ENCODE measurements around the gene NAXD. TPM values are rescaled to one million over a fixed set of nuclear protein-coding genes. Genes with fewer than 3 reads are reported as not detected.
"Not testable (repeated sequence)": the region's sequence is repeated elsewhere in the genome, so short reads cannot be mapped to it uniquely, and the experiment has no call there.

Gene NAXD
- total and polyA plus RNA-seq, 10 of the 15 experiments (the other 5 are each of a cell fraction or from before 2014, with no cell fraction given), result 1.5 to 36.2 (median 23.8) TPM

DNA sequence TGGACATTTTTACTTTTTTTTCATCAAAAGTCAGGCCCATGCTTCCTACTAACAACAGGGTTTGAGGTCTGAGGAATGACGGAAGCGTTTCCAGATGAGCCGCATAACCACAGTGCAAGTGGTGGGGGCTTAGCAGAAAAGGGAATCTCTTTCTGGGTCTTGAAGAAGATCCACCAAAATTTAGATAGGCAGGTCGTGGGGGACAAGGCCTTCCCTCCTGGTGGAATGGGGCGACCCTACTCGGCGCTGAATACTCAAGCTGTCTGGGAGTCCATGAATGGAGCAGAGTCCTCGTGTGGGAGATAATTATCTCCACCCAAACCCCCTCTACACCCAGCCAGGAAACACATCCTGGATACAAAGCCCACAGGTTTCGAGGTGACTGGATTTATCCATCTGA is 53.7 kb downstream of the NAXD start:
- FAIRE-seq, result no peak
- no peak overlapping the region for H3K27ac ChIP-seq (ENCODE audit: control insufficient read depth, insufficient read depth)
- ChIA-PET CTCF (no interaction called here), RAD21 (ENCODE audit: unreplicated experiment) (no interaction called here), POLR2A (no interaction called here), SMC1A (ENCODE audit: uncharacterized antibody, unreplicated experiment) (no interaction called here)
- no peaks in the 10 kb centered on the region for H3K4me1 ChIP-seq (ENCODE audit: control insufficient read depth, insufficient read depth, low read length)
- H3K79me2 ChIP-seq (ENCODE audit: control insufficient read depth, insufficient read depth, low read length), result no peaks in the 10 kb centered on the region
- 90% methylated on average over 9 of the region's 9 CpGs for WGBS (ENCODE audit: insufficient coverage, insufficient replicate concordance, low lambda C conversion rate, missing lambda C conversion rate)
- ATAC-seq, result no peak
- TF ChIP-seq, protein P1, sequence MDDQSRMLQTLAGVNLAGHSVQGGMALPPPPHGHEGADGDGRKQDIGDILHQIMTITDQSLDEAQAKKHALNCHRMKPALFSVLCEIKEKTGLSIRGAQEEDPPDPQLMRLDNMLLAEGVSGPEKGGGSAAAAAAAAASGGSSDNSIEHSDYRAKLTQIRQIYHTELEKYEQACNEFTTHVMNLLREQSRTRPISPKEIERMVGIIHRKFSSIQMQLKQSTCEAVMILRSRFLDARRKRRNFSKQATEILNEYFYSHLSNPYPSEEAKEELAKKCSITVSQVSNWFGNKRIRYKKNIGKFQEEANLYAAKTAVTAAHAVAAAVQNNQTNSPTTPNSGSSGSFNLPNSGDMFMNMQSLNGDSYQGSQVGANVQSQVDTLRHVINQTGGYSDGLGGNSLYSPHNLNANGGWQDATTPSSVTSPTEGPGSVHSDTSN (IDR thresholded peaks at IDR 0.05; ENCODE audit: insufficient replicate concordance, low read depth, low read length), result no peak
- no peak overlapping the region for H3K4me2 ChIP-seq (ENCODE audit: control insufficient read depth, insufficient read depth)
- no TSS peak for BruUV-seq (replicated peaks)
- H4K20me1 ChIP-seq (ENCODE audit: control insufficient read depth, insufficient read depth), result no peaks in the 10 kb centered on the region
- H3K9ac ChIP-seq (ENCODE audit: control insufficient read depth, insufficient read depth, low read length), result no peak overlapping the region
- H3K36me3 ChIP-seq (ENCODE audit: control insufficient read depth in 2 of 2, insufficient read depth in 2 of 2, low read length in 1 of 2), result peaks cover 11 to 15% of the 10 kb centered on the region in 2 experiments; a peak in 3 of 4 replicates
- intact Hi-C loops (cut with micrococcal nuclease; ENCODE audit: unreplicated experiment) (no loop called here), in situ Hi-C loops (cut with MboI) (no loop called here)
- no peaks in the 10 kb centered on the region for H3K27me3 ChIP-seq (replicated peaks in 1 of 2; ENCODE audit: control insufficient read depth in 2 of 2, insufficient read depth in 2 of 2, low read length in 1 of 2)
- H2AFZ ChIP-seq (ENCODE audit: control insufficient read depth, low read depth, low read length), result no peak overlapping the region
- no peak overlapping the region for H3K4me3 ChIP-seq
- DNase-seq (ENCODE audit: low read depth, low spot score), result no peak
- no peaks in the 10 kb centered on the region for H3K9me3 ChIP-seq (replicated peaks; ENCODE audit: control insufficient read depth, insufficient read depth, low read length)

DNA sequence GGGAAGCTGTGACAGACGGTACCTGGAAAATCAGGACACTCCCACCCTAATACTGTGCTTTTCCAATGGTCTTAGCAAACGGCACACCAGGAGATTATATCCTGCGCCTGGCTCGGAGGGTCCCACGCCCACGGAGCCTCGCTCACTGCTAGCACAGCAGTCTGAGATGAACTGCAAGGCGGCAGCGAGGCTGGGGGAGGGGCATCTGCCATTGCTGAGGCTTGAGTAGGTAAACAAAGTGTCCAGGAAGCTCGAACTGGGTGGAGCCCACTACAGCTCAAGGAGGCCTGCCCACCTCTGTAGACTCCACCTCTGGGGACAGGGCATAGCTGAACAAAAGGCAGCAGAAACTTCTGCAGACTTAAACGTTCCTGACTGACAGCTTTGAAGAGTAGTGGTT is 54.5 kb downstream of the NAXD start:
- 86% methylated on average over 8 of the region's 11 CpGs for WGBS (ENCODE audit: insufficient coverage, insufficient replicate concordance, low lambda C conversion rate, missing lambda C conversion rate)
- ATAC-seq, result not testable (repeated sequence)

More for the DNA sequence above, 54.5 kb downstream of the NAXD start:
- H3K27me3 ChIP-seq (replicated peaks in 1 of 2; ENCODE audit: control insufficient read depth in 2 of 2, insufficient read depth in 2 of 2, low read length in 1 of 2); RAD21 ChIA-PET (ENCODE audit: unreplicated experiment); H2AFZ ChIP-seq (ENCODE audit: control insufficient read depth, low read depth, low read length); H3K4me2 ChIP-seq (ENCODE audit: control insufficient read depth, insufficient read depth); H3K9ac ChIP-seq (ENCODE audit: control insufficient read depth, insufficient read depth, low read length); in situ Hi-C loops (cut with MboI); POLR2A ChIA-PET; BruUV-seq (replicated peaks); H3K4me1 ChIP-seq (ENCODE audit: control insufficient read depth, insufficient read depth, low read length); SMC1A ChIA-PET (ENCODE audit: uncharacterized antibody, unreplicated experiment); H3K79me2 ChIP-seq (ENCODE audit: control insufficient read depth, insufficient read depth, low read length); H4K20me1 ChIP-seq (ENCODE audit: control insufficient read depth, insufficient read depth); FAIRE-seq; DNase-seq (ENCODE audit: low read depth, low spot score); intact Hi-C loops (cut with micrococcal nuclease; ENCODE audit: unreplicated experiment); H3K4me3 ChIP-seq; H3K27ac ChIP-seq (ENCODE audit: control insufficient read depth, insufficient read depth); H3K9me3 ChIP-seq (replicated peaks; ENCODE audit: control insufficient read depth, insufficient read depth, low read length): not testable (repeated sequence)
- CTCF ChIA-PET, result interaction anchor here (1.3 kb wide), 1 partner anchor 10 kb away, joined by 4 read pairs; no protein-coding TSS in a partner anchor
- H3K36me3 ChIP-seq (ENCODE audit: control insufficient read depth in 2 of 2, insufficient read depth in 2 of 2, low read length in 1 of 2), result peaks cover 8 to 15% of the 10 kb centered on the region in 2 experiments; a peak in 3 of 4 replicates
